ENCODE results near the gene NEAT1.

The NEAT1 gene

DNA sequence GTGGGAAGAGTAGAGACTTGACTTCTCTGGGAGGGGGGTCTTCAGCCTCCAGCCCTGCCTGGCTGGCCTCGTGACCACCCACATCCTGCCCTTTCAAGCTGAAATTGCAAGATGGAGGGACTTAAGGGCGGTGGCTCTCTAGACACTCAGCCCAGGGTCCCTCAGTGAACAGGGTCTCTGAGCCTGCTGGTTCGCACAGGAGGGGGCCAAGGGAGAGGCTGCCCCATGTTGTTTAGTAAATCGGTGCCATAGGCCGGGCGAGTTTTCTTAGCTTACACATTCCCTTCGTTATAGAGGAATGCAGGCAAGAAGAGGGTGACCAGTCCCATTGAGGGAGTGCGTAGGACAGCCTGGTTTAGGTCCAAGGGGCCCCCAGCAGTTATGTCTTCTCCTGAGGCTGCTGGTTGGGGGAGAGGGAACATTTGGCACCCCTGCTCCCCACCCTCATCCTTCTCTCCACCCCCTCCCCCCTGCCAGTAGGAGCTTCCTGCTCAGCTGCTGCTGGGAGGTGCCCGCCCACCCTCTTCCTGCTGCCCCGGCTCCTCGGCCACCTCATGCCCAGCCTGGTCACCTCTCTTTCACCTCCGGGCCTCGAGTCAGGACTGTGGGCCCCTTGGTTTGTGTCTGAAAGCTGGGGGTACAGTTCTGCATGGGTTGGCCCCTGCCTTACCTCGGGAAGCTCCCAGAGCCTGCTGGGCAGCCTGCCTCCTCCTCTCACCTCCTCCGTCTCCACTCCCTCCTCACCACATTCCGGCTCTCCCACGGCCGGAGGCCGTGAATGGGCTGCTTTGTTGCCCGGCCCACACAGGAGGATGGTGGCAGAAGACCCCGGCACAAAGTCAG lies 32.3 kb upstream of the NEAT1 start:
- DNase-seq: no peak

DNA sequence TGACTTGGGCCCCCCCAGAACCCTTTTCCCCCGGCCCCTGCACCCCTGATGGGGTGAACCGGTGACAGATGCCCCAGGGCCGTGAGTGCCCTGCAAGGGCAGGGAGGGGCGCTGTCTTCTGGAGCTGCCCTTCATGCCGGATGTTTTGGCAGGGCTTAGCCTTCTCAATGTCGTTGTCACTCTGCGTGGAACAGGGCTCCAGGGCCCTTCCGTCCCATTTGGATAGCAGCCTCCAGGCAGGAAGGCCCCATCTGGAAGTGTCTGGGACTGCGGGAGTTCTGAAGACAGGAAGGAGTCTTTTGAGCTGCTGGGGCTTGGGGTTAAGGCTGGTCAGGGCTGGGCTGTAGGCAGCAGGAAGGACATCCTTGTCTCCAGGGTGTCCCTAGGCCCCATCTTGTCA lies 31.6 kb upstream of the NEAT1 start:
- no peak for DNase-seq

DNA sequence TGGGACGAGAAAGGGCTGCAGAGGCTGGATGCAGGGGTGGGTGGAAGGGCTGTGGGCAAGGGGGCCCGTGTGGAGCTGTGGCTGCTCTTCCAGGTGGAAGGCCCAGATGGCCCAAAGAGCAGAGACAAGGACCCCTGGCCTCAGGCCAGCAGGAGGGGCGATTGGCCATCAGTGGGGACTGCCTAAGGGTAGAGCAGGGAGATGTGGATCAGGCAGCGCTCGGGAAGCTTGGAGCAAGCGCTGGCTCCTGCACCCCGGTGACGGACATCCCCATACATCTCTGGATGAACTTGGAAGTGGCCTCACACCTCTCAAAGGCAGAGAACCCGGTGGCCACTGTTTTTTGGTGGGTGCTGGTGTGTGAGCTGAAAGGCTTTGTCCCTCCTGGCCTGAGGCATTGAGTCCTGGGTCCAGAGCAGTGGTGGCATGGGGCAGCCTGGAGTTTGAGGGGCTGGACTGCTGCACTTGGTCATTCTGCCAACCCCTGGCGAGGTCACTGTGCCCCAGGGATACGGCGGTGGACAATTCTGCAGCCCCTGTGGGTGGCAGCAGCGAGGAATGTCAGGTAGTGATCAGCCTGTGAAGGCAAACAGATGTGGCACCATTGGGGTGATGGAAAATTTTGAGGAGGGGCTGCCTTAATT lies 30.3 kb upstream of the NEAT1 start:
- no peak for DNase-seq

DNA sequence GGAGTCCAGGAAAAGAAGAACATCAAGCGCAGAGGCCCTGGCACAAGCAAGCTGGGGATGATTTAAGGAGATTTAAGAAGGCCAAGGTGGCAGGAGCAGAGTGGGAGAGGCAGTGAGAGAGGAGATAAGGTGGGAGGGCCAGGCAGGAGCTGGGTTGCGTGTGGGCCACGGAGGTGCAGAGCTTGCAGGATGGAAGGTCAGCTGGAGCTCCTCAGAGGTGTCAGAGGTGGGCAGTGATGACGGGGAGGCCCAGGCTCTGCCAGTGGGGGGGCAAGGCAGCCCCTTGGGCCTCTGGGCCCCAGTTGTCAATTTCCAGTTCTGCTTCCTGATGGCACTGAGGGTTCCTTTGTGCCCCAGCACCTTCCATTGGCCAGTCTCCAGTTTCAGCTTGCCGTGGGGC lies 29.7 kb upstream of the NEAT1 start:
- no peak for DNase-seq

DNA sequence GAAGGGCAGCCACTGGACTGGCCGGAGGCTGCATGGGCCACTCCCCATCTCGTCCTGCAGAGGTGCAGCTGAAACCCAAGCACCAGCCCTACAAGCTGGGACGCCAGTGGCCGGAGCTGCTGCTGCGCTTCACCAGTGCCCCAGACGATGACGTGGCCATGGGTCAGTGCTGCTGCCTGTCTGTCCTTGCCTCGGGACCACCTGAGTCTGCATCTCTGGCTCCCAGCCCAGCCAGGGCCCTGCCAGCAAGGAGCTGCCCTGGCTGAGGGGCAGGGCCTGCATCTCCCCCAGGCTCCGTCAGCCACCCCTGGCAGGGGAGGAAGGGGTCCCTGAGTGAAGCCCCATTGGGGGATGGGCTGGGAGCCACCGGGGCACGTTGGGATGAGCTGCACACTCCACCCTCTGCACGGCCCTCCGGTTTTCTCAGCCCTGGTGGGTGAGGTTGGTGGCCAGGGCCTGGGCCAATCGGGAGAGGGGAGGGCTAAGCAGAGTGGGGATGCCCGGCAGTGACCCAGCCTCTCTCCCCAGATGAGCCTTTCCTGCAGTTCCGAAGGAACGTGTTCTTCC lies 29.0 kb upstream of the NEAT1 start:
- DNase-seq: no peak

DNA sequence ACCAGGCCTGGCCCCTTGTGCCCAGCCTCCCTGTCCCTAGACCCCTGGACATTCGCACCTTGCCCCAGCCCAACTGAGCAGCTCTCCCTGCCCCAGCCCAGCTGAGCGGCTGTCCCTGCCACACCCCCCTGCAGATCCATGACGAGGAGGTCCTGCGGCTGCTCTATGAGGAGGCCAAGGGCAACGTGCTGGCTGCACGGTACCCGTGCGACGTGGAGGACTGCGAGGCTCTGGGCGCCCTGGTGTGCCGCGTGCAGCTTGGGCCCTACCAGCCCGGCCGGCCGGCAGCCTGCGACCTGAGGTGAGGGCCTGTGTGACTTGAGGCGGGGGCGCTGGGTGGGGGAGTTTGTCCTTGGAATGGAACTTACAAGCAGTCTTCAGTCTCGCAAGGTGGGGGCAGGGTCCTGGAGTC lies 28.5 kb upstream of the NEAT1 start:
- no peak for DNase-seq

DNA sequence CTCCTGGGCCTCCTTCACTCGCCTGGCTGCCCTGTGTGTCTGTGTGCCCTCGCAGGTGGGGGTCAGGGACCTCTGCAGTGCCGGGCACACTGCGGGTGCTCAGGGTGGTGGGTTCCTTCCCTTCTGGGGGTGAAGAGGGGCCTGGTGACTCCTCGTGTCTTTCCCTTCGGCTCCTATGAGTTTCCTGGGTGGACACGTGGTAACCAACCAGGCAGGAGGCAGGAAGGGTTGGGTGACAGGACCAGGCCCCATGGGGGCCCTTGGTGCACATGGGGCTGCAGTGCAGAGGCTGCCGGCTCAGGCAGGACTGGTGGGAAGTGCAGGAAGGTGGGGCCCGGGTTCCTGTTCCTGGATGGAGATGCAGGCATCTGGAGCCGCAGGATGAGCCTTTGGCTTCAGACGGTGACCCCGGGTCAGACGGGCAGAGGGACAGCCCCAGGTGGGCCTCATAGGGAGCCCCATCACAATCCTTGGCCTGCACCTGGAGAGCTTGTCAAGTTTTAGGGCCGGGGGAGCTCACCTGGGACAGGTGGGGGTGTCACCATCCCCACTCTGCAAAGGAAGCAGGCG lies 26.6 kb upstream of the NEAT1 start:
- no peak for DNase-seq

DNA sequence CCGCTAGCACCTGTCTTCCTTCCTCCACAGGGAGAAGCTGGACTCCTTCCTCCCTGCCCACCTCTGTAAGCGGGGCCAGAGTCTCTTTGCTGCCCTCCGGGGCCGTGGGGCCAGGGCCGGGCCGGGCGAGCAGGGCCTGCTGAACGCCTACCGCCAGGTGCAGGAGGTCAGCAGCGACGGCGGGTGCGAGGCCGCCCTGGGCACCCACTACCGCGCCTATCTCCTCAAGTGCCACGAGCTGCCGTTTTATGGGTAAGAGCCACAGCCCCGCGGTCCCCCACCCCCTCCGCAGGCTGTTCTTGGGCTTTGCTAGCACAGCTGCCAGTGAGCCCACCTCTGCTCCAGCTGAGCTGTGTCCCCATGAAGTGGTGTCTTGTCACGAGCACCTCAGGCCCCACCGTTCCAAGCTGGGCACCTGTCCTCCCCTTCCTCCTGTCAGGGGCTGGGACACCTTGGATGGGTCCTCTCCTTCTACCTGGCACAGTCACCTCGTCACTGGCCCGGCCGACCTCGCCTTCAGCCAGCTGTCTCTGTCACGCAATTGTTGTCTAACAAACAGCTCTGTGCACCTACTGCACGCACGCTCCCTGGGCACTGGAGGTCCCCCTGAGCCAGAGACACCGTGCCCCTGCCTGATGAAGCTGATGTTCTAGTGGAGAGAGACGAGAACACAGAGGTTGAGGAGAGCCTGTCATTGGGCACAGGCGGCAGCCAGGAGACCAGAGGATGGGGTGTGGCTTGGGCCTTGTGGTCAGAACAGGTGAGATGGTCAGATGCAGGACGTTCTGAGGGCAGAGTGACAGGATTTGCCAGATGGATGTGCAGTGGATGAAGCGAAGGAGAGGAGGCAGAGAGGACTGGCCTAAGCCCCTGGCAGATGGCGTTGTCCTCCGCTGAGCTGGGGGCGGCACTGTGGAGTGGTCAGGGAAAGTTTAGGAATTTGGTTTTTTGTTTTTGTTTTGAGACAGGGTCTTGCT lies 25.5 kb upstream of the NEAT1 start:
- no peak for DNase-seq

DNA sequence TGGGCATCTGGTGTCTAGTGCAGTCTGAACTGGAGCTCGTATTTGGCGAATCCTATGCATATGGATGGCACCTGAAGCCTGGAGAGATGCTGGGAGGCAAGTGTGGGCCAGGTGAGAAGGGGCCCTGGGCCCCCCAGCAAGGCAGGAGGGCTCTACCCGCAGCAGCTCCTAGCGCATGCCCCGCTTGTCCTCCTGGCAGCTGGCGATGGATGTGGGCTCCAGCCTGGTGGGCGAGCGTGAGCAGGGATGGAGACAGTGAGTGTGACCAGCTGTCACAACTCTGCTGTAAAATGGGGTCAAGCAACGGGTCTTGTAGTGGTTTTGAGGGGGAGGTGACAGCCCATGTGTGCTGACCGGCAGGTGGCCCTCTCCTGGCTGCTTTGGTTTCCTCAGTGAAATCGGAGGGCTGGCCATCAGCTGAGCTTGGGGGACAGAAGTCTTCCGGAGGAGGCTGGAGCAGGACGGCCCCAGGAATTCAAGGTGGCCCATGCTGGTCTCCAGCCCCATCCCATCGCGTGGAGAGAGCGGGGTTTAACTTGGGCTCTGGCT lies 24.2 kb upstream of the NEAT1 start:
- DNase-seq: no peak

DNA sequence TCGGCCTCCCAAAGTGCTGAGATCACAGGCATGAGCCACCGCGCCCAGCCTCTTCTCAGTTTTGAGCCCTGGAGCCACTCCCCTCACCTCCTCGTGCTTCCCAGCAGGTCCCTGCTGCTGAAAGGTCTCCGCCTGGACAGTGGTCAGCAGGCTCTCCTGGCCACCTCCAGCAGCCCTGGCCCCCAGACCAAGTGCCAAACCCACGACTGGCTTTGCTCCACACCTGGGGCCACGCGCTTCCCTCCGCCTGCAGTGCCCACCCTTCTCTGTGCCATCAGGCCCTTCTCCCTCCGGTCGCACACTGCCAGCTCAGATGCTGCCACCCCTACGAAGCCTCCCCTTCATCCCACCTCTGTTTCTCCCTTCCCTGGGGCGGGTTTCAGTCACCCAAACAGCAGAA lies 23.3 kb upstream of the NEAT1 start:
- DNase-seq: no peak

DNA sequence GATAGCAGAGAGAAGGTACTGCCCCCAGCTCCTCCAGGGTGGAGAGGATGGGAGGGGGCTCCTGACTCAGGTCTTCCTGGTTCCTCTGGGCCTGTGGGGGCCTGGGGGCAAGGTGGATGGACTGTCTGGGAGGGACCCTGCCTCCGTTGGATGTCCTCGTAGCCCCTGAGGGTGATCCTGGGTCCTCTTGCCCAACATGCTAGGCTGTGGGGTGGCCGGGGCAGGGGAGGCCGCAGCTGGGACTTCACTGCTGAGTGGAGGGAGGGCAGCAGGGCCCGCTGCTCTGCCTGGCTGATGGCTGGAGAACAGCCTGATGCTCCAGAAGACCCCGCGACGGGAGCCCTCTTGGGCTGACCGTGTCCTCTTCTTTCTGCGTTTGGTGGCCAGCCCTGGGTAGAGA lies 22.8 kb upstream of the NEAT1 start:
- DNase-seq: no peak

DNA sequence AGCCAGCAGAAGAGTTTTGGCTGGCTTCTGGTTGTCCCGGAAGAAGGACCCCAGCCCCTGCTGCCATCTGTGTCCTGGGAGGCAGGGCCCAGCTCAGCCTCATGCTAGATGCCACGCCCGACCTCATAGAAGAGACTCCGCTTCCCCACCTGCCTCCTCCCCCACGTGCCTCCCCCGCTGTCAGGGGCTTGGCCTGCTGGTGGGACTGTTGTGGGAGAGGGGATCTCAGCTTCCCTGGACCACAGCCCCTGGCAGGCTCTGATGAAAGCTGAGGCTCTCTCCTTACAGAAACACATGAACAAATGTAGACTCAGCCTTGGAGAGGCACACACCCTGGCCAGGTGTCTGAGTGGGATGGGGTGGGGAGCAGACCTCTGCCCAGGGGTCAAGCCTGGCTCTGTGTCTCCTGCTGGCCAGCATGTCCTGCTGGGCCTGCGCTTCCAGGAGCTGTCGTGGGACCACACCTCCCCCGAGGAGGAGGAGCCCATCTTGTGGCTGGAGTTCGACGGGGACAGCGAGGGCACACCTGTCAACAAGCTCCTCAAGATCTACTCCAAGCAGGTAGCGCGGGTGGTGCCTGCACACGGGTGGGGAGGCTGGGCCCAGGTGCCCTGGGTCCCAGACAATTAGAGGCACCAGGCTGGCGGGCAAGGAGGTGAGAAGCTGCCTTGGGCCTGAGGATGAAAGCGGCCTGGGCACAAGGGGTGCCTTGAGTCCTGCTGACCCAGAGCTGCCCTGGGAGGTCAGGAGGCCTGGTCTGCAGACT lies 22.1 kb upstream of the NEAT1 start:
- DNase-seq: no peak

DNA sequence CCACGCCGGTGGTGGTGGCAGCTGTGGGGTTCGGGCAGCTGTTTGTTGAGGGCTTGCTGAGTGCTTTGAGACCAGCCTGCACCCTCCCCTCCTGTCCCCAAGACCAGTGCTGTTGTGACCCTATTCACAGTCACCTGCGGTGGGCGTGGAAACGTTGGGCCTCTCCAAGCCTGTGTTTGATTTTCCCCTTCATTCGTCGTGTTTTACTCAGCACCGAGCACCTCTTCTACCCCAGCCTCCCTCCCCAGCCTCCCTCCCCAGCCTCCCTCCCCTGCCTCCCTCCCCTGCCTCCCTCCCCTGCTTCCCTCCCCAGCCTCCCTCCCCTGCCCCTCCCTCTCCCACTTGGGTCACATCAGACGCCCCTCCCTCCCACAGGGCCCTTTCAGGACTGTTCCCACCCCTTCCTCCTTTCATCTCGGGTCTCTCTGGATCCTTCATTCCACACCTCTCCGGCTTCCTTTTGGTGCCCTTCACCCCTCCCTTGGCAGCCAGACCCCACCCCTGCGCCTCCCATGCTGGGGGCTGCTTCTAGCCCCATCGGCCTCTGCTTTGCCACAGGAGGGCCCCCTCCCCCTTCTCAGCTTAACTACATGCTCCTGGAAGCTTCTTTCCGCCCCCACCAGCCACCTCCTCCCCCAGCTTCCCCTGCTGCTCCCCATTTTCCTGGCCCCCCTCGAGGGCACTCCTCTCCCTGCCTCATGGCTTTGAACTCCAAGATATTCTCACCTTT lies 21.4 kb upstream of the NEAT1 start:
- no peak for DNase-seq

DNA sequence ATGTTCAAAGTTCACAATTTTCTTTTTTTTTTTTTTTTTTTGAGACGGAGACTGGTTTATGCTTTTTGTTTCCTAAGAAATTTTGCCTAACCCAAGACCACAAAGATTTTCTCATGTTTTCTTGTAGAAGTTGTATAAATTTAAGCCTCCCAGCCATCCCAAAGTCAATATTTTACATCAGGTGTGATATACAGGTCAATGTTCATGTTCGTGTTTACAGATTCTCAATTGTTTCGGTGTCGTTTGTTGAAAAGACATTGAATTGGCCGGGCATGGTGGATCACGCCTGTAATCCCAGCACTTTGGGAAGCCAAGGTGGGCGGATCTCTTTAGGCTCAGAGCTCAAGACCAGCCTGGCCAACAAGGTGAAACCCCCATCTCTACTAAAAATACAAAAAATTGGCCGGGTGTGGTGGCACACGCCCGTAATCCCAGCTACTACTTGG lies 20.8 kb upstream of the NEAT1 start:
- DNase-seq: no peak

DNA sequence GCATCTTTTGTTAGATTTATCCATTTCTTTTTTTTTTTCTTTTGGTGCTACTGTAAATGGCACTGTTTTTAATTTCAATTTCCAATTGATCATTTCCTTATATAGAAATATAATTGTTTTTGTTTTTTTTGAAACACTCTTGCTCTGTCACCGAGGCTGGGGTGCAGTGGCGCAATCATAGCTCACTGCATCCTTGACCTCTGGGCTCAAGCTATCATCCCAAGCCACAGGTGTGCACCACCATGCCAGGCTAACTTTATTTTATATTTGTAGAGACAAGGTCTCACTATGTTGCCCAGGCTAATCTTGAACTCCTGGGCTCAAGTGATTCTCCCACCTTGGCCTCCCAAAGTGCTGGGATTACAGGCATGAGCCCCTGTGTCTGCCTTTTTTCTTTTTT lies 19.8 kb upstream of the NEAT1 start:
- DNase-seq: no peak

DNA sequence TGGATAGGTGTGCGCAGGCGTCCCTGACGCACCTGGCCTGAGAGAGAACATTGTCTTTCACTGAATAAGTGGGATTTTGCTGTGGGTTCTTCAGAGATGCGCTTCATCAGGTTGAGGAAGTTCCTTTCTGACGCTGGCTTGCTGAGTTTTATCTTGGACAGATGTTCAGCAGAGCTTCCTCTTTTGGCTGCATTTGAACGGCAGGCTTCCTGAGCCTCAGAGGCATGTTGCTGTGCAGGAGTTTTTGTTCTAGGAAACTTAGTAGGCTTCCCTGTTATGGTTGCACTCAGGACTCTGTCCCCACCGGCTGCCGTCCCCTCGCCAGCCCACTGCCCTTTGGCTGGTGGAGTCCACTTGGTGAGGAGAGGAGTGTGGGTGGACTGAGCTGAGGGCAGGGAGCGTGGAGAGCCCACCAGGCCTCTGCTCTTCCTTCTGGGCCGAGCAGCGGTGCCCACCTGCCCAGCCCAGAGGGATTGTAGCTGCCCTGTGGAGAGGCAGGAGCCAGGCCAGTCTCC lies 18.9 kb upstream of the NEAT1 start:
- DNase-seq: peak; percentile 81 to 88 (median 85)

DNA sequence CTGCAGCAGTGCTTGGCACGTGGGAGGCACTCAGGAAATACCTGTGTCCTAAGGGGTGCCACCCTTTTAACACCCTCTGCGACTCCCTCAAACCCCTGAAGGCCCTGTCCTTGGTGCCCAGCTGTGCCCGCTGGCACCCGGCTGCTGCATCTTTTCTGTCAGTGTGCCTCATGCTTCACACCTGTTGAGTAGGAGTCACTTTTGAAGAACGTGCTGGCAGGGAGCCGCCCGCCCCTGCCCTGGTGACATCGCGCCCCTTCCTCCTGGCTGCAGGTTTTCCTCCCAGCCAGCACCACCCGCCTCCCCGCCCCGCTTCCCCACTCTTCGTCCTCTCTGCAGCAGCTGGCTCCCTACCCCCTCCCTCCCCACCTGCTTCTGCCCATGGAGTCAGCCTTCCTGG lies 18.4 kb upstream of the NEAT1 start:
- DNase-seq: no peak

DNA sequence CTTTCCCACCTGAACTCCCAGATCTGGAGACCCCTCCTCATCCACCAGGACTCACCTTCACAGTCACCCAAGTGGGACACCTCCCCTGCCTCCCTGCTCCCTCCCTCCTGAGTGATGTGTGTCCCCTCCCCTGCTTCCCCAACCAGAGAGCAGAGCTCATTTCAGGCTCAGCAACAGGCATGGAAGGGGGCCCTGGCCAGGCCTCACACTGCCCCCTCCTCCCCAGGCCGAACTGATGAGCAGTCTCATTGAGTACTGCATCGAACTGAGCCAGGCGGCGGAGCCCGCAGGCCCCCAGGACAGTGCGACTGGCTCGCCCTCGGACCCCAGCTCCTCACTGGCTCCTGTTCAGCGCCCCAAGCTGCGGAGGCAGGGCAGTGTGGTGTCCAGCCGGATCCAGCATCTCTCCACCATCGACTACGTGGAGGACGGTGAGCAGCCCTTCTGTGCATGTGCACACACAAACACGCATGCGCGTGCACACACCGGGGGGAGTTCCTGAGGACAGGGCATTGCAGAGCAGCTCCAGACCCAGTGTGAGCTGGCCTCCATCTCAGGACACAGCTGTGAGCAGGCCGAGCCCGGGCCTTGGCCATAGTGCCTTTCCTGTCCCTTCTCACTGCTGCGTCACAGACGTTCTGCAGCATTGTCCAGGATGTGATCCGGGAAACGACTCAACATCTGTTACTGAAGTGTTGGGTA lies 17.8 kb upstream of the NEAT1 start:
- no peak for DNase-seq

DNA sequence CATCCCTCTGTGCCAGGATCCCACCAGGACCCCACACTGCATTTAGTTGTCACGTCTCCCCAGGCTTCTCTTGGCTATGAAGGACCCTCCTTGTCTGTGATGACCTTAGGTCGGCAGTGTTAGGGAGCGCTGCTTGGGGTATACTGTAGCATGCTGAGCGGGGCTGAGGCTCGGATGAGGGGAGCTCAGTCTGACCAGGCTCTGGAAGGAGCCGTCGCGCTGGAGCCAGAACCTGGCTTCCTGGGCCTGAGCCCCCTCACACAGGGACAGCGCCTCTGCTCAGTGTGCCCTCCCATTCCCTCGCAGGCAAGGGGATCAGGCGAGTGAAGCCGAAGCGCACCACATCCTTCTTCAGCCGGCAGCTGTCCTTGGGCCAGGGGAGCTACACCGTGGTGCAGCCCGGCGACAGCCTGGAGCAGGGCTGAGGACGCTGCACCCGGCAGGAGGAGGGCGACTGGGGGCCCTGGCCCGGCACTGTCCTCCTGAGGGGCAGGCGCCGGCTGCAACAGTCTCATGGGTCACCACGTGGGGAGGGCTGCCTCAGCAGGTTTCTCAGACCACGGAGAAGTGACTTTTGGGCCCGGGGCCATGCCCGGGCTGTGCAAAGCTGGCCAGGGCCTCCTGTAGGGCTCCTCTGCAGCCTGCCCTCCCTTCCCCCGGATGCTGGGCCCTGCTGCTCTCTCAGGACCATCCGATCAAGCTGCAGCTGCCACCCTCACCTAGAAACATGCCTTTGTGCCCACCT lies 11.5 kb upstream of the NEAT1 start:
- no peak for DNase-seq

All from suppressor macrophage treated with lipopolysaccharide for 1 hour (primary cell).